HG03064 (cell line): ENCODE measurements around the gene FCAMR.
"Not testable (repeated sequence)": the region's sequence is repeated elsewhere in the genome, so short reads cannot be mapped to it uniquely, and the experiment has no call there.

ENCODE experiments used
- ATAC-seq: cut with Tn5 transposase; IDR thresholded peaks from one replicate; pipeline ENCODE4 v1.9.1; 2021; ENCODE audit warnings: low read depth; ENCODE audit not compliant: unreplicated experiment

FCAMR gene

GRCh38 chr1:206937425-206937824 is 32.8 kb downstream of the FCAMR start:
- no peak for ATAC-seq

- no peak for ATAC-seq
Observed at GRCh38 chr1:206935491-206936067, 34.7 kb downstream of the FCAMR start.

GRCh38 chr1:206933333-206933945 is 36.8 kb downstream of the FCAMR start:
- no peak for ATAC-seq

DNA sequence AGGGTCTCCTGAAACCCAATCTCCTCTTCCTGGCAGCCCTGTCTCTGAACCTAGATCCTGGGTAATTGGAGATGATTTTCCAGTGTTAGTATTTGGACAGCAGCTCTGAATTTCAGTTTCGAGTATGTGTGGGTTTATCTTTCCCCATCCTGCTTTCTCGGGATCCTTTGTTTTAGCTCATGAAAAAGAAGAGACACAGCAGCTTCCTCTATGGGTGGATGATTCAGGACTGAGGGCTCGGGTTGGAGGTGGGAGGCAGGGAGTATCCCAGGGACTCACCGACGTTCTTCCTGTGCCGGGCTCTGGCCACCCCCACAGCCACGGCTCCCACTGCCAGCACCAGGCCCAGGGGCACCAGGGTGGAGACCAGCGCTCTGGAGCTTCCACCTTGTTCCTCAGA is 38.1 kb downstream of the FCAMR start:
- no peak for ATAC-seq

DNA sequence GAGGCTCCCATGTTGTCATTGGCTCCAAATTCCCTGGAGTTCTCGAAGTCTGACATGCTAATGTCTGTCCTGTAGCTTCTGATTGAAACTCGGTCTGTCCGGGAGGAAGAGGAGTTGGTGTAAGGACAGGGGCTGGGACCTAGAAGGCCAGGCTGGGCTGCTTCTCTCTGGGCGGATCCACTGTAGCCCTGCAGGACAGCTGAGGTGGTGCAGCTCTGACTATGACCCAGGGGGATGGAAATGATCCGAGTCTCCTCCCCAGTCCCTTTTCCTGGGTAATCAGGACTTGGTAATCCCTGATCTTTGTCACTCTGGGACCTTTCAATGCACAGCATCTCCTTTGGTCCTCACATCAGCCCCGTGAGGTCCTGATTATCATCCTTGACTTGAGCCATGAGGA is 38.6 kb downstream of the FCAMR start:
- no peak for ATAC-seq

- peak; percentile 77 for ATAC-seq
Observed at GRCh38 chr1:206930210-206930798, 40.0 kb downstream of the FCAMR start.

GRCh38 chr1:206929524-206929923 is 40.7 kb downstream of the FCAMR start:
- no peak for ATAC-seq

GRCh38 chr1:206926286-206926685 is 44.0 kb downstream of the FCAMR start:
- ATAC-seq = no peak

- ATAC-seq = peak; percentile 44
Observed at GRCh38 chr1:206925106-206925736, 45.0 kb downstream of the FCAMR start.

DNA sequence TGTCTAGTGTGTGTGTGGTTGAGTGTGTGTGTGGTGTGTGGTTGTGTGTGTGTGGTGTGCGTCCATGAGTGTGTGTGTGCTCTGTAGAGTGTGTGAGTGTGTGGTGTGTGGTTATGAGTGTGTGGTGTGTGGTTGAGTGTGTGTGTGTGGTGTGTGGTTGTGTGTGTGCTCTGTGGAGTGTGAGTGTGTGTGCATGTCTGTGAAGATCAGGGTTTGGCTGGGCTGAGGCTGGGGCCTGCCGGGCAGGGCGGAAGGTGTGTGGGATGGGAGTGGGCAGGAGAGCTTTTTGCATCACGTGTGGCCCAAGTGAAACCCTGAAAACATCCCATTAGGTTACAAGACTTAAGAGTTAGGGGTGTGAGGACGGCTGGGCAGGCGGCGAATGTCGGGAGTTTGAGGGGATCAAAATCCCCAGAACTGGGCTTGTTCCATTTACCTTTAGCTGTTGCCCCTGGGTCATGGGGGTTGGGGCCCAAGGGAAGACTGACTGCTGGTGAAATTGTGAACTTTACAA is 45.6 kb downstream of the FCAMR start:
- peak; percentile 11 for ATAC-seq

- not testable (repeated sequence) for ATAC-seq
Observed at GRCh38 chr1:206923961-206924557, 46.2 kb downstream of the FCAMR start.

GRCh38 chr1:206923009-206923960 is 47.0 kb downstream of the FCAMR start:
- ATAC-seq = peak; percentile 43

DNA sequence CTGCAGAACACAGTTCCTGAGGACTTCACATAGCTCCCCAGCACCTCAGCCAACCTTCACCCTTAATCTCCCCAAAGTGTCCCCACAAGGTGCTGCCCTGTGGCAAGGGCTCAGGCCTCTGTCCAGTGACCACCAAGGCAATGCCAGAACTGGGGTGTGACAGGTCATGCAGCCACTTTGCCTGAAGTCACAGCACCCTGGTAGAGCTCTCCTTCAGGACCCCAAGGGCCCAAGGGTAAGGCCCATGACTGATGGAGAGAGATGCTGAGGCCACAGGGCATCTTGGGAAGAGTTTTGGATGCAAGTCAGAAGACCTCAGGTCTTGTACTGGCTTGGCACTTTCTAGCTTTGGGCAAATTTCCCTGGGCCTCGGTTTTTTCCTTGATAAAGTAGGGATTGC is 47.7 kb downstream of the FCAMR start:
- ATAC-seq = no peak

GRCh38 chr1:206921772-206922265 is 48.4 kb downstream of the FCAMR start, which contains the start of gene FCMR:
Gene FCMR, minus strand, starts transcription at chr1:206921941. Its CDS starts 87 bp downstream, at chr1:206921854.
- ATAC-seq = no peak

DNA sequence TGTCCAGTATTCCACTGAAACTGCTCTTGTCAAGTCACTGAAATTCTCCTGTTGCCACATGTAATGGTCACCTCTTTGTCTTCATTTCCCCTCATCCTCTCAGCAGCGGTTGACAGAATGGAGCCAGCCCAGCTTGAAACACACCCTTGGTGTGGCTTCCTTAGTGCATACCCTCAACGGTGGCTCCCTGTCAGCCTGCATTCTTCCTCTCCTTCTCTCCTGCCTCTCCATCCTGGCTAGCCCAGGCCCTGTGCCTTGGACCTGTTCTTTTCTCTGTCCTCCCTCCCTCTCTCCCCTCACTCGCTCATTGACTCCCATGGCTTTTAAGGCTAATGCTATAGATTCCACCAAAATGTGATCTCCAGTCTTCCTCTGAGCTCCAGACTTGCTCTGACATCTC is 52.2 kb downstream of the FCAMR start:
- ATAC-seq = no peak

DNA sequence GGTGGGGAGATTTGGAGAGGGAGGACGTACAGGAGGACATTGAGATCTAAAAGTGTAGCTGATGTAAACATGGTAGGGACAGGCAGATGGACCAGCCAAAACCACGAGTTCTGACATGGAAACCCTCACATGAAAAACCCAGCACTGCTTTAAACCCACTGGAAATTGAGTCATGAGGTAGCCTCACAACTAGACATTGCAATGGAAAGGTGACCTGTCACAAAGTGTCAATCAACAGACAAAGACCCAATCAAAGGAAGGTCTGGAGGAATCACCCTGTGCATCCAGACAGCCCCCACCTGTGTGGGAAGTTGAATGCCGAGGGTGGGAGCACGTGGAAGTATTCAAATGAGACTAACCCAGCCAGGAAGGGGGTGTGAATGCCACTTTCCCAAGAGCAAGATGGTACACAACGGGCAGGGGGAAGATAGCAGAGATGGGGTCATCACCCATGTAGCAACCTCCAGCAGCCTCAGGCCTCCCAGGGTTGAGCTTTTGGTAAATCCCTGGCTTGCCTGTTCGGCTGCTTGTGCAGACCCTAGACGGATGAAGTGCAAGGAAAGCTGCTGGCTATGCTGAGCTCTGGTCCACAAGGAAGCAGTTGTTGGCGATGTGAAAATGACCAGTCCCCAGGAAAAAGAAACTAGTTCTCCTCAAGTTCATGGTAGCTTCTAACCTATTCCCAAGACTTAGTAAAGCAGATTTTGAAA is 54.1 kb downstream of the FCAMR start:
- ATAC-seq = no peak

- ATAC-seq = no peak
Observed at GRCh38 chr1:206915030-206915735, 55.1 kb downstream of the FCAMR start.

- no peak for ATAC-seq
Observed at GRCh38 chr1:206913766-206914537, 56.3 kb downstream of the FCAMR start.
